Measurements from ENCODE around the gene TFE3. TPM values are rescaled to one million over a fixed set of nuclear protein-coding genes. Genes with fewer than 3 reads are reported as not detected.

TFE3 gene
- total and polyA plus RNA-seq, 11 donors, result 12.1 to 61.2 (median 23.6) TPM

DNA sequence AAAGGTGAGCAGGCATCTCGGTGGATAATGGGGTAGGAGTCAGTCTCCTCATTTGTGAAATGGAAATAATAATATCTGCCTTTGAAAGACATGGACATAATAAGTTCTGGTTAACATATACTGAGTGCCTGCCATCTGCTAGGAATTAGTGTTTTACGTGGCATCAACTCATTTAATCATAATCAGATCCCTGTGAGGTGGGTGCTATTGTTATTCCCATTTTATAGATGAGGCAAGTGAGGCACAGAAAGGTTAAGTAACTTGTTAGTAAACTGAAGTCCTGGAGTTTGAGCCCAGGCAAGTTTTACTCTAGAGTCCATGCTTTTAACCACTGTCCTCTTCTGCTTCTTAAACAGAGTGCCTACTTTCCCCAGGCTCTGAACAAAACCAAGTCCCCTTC, 23.1 kb upstream of the TFE3 start:
- Histone ChIP-seq H3K4me3 (no peak overlapping the region), H3K4me1 (no peaks in the 10 kb centered on the region), H3K9me3 (no peaks in the 10 kb centered on the region), H3K27me3 (no peaks in the 10 kb centered on the region), H3K27ac (no peak overlapping the region), H3K36me3 (no peaks in the 10 kb centered on the region)
- no peak for TF ChIP-seq POLR2A (IDR thresholded peaks at IDR 0.05)
- TF ChIP-seq, protein P1, sequence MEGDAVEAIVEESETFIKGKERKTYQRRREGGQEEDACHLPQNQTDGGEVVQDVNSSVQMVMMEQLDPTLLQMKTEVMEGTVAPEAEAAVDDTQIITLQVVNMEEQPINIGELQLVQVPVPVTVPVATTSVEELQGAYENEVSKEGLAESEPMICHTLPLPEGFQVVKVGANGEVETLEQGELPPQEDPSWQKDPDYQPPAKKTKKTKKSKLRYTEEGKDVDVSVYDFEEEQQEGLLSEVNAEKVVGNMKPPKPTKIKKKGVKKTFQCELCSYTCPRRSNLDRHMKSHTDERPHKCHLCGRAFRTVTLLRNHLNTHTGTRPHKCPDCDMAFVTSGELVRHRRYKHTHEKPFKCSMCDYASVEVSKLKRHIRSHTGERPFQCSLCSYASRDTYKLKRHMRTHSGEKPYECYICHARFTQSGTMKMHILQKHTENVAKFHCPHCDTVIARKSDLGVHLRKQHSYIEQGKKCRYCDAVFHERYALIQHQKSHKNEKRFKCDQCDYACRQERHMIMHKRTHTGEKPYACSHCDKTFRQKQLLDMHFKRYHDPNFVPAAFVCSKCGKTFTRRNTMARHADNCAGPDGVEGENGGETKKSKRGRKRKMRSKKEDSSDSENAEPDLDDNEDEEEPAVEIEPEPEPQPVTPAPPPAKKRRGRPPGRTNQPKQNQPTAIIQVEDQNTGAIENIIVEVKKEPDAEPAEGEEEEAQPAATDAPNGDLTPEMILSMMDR (IDR thresholded peaks at IDR 0.05), result no peak
- ATAC-seq (no peak), DNase-seq (no peak)
- intact Hi-C loops (cut with DNase I), result no loop called here
- 70 to 94% (median 91%) methylated on average over 2 of the region's 2 CpGs for WGBS, 4 donors

DNA sequence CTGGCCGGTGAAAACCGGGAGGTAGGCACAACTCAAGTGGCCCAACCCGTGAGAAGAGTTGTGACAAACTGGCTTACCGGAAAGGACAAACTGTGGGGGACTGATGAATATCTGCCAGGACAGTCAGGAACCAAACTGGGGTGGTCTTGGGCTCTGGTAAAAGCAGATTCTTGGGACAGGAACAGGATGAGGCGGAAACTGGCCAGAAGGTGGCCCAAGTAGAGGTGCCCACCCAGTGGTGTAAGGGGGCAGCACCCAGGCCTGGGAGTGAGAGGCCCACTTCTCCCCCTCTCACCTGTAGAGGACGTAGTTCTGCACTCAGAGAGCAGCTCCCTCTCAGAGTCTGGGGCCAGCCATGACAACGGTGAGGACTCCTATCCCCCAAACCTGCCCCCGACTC, 21.6 kb upstream of the TFE3 start:
- intact Hi-C loops (cut with DNase I), result no loop called here
- Histone ChIP-seq H3K36me3 (no peaks in the 10 kb centered on the region), H3K27me3 (no peaks in the 10 kb centered on the region), H3K4me1 (no peaks in the 10 kb centered on the region), H3K9me3 (no peaks in the 10 kb centered on the region), H3K27ac (no peak overlapping the region), H3K4me3 (no peak overlapping the region)
- DNase-seq (no peak), ATAC-seq (no peak)
- 82 to 91% (median 90%) methylated on average over 8 of the region's 8 CpGs for WGBS, 4 donors
- TF ChIP-seq, protein P1 (IDR thresholded peaks at IDR 0.05), result no peak
- TF ChIP-seq POLR2A (IDR thresholded peaks at IDR 0.05), result no peak

DNA sequence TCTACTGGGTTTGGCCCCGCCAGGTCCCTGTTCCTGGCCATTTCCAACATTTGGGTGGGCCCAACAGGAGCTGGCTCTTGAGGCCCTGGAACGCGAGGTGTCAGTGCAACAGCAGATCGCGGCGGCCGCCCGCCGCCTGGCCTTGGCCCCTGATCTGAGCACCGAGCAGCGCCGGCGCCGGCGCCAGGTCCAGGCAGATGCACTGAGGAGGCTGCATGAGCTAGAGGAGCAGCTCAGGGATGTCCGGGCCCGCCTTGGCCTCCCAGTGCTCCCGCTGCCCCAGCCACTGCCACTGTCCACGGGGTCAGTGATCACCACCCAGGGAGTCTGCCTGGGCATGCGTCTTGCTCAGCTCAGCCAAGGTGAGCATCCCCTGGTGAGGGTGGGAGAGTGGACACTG, 21.1 kb upstream of the TFE3 start:
- H3K4me3 ChIP-seq, result no peak overlapping the region
- TF ChIP-seq POLR2A (IDR thresholded peaks at IDR 0.05), result no peak
- TF ChIP-seq, protein P1 (IDR thresholded peaks at IDR 0.05), result no peak
- no peak for ATAC-seq
- H3K27ac ChIP-seq, result no peak overlapping the region
- 73 to 96% (median 91%) methylated on average over 3 to 20 of the region's 20 CpGs for WGBS, 4 donors
- DNase-seq, result no peak
- H3K4me1 ChIP-seq, result no peaks in the 10 kb centered on the region
- H3K27me3 ChIP-seq, result no peaks in the 10 kb centered on the region
- H3K9me3 ChIP-seq, result no peaks in the 10 kb centered on the region
- no peaks in the 10 kb centered on the region for H3K36me3 ChIP-seq
- intact Hi-C loops (cut with DNase I), result no loop called here

DNA sequence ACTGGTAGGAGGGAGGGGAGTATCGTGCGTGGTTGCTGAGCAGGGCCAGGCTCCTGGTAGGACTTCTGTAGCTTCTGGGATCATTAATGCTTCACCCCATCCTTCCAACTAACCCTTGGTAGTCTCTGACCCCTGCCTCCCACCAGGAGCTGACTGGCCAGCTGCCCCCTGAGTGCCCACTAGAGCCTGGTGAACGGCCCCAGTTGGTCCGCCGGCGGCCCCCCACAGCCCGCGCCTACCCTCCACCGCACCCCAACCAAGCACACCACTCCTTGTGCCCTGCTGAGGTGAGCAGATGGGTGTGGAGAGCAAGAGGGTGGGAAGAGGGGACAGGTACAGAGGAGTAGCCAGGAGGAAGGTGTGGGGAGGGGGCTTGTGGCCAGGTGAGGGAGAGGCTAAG, 20.6 kb upstream of the TFE3 start:
- 94 to 97% (median 96%) methylated on average over 9 of the region's 9 CpGs for WGBS, 4 donors
- no peak for DNase-seq
- intact Hi-C loops (cut with DNase I), result no loop called here
- H3K27me3 ChIP-seq, result no peaks in the 10 kb centered on the region
- H3K9me3 ChIP-seq, result no peaks in the 10 kb centered on the region
- H3K4me3 ChIP-seq, result no peak overlapping the region
- ATAC-seq, result no peak
- no peak for TF ChIP-seq POLR2A (IDR thresholded peaks at IDR 0.05)
- TF ChIP-seq, protein P1 (IDR thresholded peaks at IDR 0.05), result no peak
- no peak overlapping the region for H3K27ac ChIP-seq
- H3K4me1 ChIP-seq, result no peaks in the 10 kb centered on the region
- H3K36me3 ChIP-seq, result no peaks in the 10 kb centered on the region

All from heart left ventricle (tissue), 16 donors.